Lung microvascular endothelial cell (primary cell): ENCODE measurements around the gene PTGER1. TPM values are rescaled to one million over a fixed set of nuclear protein-coding genes. Genes with fewer than 3 reads are reported as not detected.

Experiments used
- DNase-seq, 2 donors: peaks; one replicate each; pipeline versions ENCODE4 v3.0.0 to v3.0.0-alpha.2; 2010; ENCODE audit warnings: low read depth in 2 of 2
- total RNA-seq: library from RNA; depleted of rRNA; stranded (reverse); fragments of >200 nt; gene quantifications from 2 replicates; pipeline ENCODE4 v1.2.1, GENCODE V29; 2014

The PTGER1 gene
- total RNA-seq, 1 donor from 2014 or later, result 0.20 TPM

DNA sequence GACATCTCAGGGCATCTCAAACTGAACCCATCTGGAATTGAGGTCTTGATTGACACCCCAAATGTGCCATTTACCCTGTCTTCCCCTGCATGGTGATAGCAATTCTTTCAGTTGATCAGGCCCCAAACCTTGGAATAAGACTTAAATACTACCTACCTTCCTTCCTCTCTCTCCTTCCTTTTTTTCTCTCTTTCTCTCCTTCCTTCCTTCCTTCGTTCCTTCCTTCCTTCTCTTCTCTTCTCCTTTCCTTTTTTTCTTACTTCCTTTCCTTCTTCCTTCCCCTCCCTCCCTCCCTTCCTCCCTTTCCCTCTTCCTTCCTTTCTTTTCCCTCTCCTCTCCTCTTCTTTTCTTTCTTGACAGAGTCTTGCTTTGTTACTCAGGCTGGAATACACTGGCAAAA is 28.1 kb upstream of the PTGER1 start:
- no peak for DNase-seq

DNA sequence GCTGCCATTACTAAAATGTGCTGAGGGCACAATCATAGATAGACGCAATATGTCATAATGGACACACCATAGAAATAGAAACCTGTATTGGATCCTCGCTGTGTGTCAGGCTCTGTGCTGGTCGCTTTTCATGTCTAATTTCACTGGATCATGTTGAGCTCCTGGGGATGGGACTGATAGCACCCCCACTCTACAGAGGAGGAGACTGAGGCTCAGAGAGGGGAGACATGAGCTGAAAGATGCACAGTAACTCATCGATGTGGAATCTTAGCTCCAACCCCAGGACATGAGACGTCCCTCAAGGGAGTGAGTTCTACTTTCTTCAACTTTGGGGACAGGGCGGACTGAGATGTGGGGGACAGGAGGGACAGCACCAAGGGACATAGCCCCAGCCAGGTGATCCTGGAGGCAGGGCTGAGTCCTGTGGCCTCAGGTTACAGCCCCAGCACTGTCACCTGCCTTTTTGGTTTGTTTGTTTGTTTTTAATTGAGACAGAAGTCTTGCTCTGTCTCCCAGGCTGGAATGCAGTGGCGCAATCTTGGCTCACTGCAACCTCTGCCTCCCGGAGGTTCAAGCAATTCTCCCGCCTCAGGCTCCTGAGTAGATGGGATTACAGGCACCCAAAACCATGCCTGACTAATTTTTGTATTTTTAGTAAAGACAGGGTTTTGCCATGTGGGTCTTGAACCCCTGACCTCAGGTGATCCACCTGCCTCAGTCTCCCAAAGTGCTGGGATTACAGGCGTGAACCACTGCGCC is 27.4 kb upstream of the PTGER1 start:
- no peak for DNase-seq

DNA sequence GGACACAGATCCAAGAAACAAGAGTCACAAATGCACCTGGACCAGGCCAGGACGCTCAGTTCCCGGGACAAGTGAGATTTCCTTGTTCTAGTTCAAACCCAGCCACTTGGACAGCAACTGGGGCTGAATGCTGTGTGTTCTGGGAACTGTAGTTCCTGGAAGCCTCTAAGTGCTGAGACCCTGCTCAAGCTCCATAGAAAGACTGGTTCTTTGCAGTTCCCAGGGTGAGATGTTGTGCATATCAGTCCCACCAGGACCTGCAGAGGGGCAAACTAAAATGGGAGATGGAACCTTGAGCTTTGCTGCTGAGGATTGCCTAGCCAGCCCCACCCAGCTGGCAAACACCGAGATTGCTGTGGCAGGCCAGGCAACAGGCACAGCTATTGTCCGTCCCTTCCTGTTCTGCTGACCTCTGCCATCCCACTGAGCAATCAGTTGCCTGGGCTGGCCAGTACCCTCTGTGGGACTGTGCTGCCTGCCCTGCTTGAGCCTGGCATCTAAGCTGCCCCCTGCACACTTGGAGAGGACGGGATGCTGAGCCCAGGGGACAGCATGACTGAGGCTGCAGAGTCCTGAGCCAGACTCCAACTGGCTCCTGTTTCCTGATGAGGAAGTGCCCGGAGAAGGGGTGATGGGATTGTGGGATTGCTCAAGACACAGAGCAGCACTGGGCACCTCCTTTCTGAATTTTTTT is 22.2 kb upstream of the PTGER1 start:
- DNase-seq, result peak; percentile 43 to 66

DNA sequence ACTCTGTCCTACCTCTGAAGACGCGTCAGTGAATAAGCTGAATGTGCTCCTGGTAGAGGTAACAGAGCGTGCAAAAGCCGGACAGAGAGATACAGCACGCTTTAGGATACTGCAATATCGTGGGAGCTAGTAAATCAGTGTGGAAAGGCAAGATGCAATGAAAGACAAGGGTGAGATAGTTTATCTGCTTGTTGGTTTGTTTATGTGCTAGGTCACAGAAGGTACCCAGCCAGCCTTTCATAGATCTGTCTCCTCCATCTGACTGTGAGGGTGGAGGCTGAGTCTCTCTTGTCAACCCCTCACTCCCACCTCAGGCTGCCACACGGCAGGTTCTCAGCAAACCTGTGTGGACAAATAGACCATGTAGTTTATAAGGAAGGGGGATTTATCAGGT is 21.7 kb upstream of the PTGER1 start:
- DNase-seq, result no peak

DNA sequence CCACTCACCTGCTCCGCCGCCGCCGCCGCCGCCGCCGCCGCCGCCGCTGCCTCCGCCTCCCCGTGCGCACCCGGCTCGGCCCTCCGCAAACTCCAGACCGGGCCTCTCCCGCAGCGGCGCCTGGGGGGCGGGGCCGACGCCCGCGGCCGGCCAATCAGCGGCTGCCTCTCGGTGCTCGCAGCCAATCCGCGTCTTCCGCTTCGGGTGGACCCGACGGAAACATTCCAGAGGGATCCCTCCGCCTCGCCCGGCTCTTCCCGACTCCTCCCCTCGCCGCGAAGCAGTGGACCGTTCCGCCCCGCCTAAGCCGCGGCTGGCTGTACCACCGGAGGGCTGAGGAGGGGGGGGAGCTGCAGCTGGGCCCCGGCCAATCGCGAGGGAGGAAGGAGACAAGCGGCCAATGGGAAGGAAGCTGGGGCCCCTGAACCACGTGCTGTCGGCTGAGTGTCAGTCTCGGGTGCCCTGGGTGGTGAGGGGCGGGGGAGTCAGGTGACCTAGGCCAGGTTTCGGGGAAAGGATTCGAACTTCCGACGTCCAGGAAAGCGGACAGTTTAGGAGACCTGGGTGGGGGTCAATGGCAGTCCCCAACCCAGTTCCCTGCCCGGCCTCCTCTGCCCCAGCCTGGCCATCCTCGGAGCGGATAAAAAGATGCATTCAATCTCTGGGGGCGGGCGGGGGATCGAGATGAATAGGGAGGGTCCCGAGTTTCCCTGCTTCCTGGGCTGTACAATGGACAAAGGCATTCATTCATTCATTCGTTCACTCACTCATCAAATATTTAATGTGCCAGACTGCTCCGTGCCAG is 21.1 kb upstream of the PTGER1 start, which contains the start of gene GIPC1:
GIPC1 (minus strand) TSS at position 99 of the 805 bp plus-strand sequence. CDS start 13,151 bp downstream, outside the sequence.
- DNase-seq, result peak; percentile 100

DNA sequence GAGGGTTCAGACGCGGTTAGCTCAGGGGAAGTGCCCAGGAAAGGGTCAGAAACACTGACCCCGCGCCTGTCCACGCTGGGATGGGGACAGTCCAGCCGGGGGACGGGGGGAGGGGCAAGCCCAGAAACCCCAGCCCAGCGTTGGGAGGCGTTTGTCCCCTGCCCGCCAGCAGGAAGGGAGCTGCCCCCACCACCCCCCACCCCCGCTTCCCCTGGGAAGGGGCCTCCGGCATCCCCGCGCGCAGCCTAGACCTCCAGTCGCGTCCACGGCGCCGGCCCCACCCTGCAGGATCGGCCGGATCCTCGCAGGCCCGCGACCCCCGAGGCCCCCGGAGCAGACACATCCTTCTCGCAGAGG is 20.5 kb upstream of the PTGER1 start:
- no peak for DNase-seq

DNA sequence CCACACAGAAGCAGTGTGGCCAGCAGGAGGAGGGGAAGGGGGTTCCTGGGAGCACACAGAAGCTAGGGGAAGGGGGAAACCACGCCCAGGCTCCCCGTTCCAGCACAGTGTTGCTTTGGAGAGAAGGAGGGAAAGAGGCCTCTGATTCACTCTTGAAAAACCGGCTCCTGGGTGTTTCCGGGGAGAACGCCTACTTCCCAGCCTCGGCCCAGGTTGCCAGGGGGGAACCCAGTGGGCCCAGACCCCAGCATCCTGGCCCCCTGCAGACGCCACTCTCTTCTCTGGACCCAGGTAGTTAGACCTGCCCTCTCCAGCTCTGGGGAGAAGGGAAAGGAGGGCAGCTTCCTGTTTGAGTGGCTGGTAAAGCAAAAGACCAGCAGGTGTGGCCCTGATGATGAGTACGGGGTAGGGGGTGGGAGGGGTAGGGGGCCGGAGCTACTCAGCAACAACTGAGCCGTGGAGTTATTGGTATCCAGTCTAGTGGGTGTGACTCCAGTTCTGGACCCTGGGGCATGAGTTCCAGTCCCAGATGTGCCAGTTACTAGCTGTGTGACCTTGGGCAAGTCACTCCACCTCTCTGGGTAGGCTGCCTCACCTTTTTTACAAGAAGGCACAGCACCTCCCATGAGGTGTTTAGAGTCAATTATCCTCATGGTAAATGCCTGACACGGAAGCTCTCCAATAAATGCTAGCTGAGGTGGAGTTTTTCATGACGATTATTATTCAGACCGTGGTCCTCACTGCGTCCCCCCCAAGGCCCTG is 19.9 kb upstream of the PTGER1 start:
- DNase-seq, result no peak

DNA sequence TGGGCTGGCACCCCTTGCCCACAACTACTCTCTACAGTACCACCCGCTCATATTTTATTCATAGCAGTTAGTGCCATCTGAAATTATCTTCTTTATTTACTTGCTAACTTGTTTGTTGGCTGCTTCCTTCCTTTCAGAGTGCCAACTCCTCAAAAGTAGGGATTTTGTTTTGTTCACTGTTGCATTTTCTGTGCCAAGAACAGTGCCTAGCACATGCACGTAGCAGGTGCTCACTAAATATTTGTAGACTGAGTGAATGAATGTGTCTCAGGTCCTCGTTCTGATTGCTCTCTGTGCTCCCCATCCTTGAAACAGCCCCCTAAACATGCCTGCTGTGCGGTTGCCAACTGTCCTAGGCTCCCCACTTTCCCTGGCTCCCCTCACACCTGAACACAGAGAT is 19.3 kb upstream of the PTGER1 start:
- DNase-seq, result no peak

DNA sequence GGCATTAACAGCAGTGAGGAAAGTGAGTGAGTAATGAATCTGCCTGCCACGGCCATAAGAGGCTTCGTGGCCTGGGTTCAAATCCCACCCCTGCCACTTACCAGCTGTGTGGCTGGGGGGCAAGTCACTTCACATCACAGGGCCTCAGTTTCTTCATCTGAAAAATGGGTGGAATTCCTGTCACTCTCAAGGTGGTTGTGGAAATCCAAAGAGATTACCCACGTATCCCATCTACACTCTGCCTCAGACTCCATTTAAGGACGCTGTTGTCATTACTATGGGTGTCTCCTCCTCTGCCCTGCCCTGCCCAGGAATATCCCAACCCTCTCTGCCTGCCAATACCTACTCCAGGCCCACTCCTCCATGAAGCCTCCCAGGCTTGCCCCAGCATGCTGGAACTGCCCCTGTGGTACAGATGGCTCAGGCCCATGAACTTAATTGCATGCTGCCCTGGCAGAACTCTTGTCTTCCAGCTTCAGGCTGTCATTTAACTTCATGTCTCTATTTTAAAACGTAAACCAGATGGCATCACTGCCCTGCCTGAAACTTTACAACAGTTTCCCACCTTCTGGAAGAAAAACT is 17.7 kb upstream of the PTGER1 start:
- no peak for DNase-seq

DNA sequence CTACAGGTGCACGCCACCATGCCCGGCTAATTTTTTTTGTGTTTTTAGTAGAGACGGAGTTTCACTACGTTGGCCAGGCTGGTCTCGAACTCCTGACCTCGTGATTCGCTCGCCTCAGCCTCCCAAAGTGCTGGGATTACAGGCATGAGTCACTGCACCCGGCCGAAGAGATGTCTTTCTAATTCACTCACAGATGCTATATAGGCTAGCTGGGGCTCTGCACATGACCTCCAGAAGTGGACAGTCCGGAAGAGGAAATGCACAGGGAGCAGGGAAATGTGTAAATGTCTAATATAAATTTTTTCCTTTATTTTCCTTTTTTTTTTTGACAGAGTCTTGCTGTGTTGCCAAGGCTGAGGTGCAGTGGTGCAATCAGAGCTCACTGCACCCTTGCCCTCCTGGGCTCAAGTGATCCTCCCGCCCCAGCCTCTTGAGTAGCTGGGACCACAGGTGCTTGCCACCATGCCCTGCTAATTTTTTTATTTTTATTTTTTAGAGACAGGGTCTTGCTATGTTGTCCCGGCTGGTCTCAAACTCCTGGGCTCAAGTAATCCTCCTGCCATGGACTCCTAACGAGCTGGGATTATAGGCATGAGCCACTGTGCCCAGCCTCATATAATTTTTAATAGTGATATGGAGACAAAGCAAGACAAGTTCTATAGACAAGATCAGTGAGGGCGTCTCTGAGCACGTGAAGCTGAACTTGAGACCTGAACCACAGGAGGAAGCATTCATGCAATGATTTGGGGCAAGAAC is 12.4 kb upstream of the PTGER1 start:
- DNase-seq, result peak in 1 of 2 donors; percentile 33

DNA sequence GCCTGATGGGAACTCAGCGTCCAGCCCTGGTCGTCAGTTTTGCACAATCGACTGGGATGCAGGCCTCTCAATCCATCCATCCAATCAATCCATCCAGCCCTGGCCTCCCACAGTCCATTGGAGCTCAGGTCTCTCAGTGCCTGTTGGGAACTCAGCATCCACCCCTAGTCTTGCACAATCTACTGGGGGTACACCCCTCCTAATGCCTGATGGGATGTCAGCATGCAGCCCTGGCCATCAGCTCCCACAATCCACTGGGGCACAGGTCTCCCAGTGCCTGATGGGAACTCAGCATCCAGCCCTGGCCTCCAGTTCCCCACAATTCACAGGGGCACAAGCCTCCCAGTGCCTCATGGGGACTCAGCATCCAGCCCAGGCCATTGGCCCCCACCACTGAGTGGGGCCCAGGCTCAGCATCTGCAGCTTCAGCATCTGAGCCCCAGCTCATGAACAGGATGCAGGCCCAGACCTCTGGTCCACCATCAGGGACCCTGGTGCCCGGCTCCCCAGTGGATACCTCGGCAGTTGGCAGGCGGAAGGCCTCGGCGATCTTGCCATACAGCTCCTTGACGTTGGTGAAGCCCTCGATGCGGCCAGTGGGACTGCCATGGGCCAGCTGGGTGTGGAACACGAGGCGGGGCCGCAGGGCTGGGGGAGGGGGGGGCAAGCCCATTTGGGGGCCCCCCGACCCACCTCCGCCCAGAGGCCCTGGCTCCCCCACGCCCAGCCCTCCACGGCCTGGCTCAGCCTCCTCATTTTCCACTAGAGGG is 7.2 kb upstream of the PTGER1 start:
- no peak for DNase-seq

DNA sequence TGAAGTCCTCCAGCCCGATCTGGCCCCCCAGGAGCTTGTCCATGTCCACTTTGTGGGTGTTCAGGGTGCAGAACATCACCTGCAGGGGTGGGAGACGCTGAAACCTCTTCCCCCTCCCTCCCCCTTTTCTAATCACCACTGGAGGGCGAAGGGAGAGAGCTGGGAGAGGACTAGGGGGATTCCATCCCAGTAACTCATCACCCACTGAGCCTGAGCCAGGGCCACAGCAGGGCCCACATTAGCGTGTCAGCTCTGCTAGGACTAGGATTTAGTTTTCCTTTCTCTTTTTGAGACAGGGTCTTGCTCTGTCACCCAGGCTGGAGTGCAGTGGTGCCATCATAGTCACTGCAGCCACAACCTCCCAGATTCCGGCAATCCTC is 5.5 kb upstream of the PTGER1 start:
- DNase-seq, result no peak

DNA sequence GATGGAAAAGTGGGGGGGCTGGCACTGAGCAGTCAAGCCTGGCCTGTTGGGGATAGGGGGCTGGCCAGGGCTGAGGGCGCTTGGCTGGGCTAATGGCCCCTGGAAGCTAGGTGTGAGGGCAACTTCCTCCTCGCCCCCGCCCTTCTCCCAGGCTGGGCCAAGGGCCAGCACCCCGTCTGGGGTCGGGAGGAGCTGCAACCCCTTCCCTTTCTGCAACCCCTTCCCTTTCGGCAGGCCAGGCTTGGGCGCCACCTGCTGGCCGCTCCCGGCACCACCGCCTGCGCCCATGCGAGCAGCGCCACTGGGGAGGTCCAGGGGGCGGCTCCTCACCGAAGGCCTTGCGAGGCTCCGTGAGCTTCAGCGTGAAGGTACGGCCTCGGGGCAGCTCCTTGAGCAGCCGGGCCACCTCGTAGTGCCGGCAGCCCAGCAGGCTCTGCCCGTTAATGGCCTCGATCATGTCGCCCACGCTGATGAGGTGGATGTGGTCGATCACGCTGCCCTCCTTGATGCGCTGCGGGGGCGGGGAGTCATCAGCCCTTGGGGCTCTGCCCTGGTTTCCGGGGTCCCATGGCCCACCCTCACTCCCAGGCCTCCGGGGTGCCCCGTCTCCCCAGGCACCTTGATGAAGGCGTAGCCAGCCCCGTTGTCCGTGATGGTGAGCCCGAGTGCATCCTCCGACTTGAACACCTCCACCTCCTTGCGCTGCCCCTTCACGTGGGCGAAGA is 5.0 kb upstream of the PTGER1 start:
- DNase-seq, result peak; percentile 39 to 45

DNA sequence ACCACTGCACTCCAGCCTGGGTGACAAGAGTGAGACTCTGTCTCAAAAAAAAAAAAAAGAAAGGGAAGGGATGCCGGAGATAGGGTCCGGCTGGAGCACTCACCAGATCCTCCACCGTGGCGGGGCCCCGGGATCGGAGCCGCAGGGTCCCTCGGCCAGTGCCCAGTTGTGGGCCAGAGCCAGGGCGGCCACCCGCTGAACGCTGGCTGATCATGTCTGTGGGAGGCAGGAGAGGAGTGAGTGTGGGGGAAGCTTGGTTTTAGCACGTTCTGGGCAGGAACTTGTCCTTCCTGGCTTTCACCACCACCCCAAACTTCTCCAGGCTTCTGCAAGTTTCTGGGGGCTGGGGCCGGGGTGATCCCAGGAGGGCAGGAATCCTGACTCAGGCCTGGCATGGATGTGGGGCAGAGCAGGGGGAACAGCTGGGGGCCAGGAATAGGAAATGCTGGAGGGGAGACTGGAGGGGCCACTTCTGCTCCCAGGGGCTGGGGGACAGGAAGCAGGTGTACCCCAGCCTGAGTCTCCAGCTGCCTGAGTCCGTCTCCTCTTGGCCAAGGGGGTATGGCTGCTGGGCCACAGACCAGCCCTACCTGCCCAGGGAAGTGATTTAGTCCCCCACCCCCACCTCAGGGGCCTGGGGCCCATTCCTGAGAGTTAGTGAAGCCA is 4.3 kb upstream of the PTGER1 start:
- no peak for DNase-seq

DNA sequence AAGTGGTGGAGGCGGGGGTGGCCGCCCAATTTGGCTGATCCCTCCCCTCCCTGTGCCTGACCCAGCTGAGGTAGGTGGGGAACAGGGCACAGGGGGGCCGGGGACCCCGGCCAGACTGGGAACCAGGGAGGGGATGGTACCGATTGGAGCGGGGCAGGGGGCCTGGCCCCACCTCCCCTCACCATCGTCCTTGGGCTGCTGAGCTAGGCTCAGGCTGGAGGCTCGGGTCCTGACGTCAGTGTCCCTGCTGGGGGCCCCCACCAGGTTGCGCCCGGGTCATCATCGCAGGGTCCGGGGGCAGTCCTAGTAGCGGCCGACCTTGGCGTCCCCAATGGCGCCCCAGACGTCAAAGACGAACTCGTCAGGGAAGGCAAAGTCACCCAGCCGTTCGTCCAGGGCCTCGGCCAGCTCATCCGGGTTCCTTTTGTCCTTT is 3.0 kb upstream of the PTGER1 start:
- no peak for DNase-seq

DNA sequence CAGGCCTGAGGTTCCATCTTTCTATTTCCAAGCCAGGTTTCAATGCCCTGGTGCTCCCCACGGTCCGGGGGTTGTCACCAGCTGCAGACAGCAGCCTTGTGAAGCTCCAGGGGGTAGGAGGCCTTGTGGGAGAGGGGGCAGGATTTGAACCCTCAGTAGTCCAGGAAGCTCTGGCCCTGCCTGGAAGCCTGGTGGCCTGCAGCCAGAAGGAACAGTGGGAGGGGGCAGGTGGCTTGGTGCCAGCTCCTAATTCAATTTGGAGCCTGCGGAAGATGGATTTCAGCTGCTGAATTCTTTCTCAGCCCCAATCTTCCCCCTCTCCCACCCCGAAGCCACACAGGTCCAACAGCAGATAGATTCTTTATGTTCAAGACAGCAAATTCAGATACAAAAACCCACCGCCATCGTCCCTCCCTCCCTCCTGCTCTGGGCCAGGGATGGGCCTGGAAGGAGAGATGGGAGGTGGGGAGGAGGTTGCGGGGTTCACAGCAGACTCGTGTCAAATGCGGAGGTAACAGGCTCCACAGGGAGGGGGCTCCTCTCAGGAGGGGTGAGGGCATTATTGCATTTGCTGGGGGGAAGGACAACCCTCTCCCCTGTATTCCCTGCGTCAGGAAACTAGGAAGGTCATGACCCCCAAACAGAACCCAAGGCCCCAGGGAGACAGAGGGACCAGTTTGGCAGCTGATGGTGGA is 2.4 kb upstream of the PTGER1 start:
- DNase-seq, result no peak

DNA sequence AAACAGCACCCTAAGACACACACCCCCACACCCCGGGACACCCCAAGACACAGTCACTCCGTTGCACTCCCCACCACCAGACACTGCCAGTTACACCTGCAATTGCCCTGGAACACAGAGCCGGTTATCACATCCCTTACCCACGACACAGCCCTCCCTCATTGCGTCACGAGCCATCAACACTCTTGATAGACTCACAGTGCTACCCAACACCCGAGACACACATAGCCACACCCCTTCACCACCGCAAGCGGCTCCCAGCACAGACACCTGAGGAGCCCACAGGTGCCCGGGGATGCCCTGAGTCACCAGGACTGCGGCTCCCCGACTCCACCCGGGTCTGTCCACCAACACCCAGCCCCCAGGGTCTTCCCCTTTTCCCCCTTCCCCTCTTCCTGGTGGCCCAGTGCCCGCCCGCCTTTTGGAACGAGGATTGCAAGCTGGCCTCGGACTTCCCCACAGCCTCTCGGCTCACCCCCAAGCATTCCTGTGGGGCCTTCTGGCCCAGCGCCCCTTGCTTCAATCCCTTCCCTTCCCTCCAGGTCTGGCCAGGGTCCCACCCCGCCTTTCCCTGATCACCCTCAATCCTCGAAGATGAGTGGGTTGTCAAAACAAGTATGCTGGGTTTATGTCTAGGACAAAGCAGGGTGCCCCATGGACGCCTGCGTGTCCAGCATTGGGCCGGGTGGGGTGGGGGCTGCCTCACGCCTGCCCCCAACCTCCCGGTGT is 1.7 kb upstream of the PTGER1 start:
- DNase-seq, result peak in 1 of 2 donors; percentile 43
